ENCODE data around the gene MRC2.
A peak's percentile ranks its signal among the peaks of the same experiment; 100 is the strongest.

MRC2 gene

DNA sequence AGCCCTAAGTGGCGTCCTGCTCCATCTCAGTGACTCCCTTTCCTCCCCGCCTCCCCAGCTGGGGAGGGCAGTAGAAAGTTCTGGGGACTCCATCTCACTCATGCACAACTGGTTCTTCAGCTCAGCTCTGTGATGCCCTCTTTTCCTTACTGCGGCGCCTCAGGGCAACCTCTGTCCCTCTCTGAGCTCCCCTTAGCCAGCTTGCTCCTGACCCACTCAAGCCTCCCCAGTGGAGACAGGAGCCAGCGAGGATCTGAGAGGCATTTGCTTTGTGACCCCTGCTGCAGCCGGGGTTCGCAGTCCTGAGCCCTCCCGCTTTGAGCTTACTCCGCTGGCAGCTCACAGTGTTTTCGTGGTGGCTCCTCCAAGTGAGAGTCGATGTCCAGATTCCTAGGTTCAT, 6.2 kb upstream of the MRC2 start:
- in situ Hi-C loops (cut with MboI; ENCODE audit: low sequenced_read_pairs, unreplicated experiment), result no loop called here
- DNase-seq (ENCODE audit: low spot score), result no peak

DNA sequence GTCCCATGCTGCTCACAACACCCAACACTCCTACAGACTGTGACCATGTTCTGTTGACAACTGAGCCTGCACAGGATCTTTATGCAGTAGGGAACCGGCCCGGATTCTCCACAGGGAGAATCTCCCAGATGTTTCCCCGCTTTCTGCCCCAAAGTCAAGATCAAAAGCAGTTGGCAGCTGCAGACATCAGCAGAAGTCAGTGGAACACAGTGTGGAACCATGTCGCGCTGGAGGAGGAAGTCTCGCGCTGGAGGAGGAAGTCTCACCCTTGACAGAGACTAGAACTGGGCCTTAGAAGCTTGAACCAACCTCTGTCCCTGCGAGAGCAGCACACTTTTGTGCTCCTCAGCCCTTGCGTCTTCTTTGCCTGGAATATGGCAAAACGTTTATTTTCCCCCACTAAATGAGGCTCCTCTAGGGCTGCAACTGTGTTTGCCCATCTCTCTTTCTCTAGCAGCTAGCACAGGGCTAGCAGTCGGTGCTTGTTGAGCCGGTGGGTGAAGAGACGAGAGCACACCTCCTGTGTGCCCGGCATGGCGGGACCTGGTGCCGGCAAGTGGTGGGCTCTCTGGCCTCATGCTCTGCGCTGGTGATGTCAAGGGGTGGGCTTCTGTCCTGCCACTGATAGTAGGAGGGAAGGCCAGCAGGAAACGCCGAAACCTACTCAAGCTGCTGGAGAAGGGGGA, 2.1 kb upstream of the MRC2 start:
- TF ChIP-seq, protein P1, sequence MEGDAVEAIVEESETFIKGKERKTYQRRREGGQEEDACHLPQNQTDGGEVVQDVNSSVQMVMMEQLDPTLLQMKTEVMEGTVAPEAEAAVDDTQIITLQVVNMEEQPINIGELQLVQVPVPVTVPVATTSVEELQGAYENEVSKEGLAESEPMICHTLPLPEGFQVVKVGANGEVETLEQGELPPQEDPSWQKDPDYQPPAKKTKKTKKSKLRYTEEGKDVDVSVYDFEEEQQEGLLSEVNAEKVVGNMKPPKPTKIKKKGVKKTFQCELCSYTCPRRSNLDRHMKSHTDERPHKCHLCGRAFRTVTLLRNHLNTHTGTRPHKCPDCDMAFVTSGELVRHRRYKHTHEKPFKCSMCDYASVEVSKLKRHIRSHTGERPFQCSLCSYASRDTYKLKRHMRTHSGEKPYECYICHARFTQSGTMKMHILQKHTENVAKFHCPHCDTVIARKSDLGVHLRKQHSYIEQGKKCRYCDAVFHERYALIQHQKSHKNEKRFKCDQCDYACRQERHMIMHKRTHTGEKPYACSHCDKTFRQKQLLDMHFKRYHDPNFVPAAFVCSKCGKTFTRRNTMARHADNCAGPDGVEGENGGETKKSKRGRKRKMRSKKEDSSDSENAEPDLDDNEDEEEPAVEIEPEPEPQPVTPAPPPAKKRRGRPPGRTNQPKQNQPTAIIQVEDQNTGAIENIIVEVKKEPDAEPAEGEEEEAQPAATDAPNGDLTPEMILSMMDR (IDR thresholded peaks at IDR 0.05; ENCODE audit: borderline replicate concordance, control extremely low read depth, extremely low read depth, insufficient read depth, missing control alignments), result no peak
- DNase-seq (ENCODE audit: low spot score), result peak; percentile 19

More for the DNA sequence above, 6.2 kb upstream of the MRC2 start:
- TF ChIP-seq, protein P1 (IDR thresholded peaks at IDR 0.05; ENCODE audit: borderline replicate concordance, control extremely low read depth, extremely low read depth, insufficient read depth, missing control alignments), result no peak

DNA sequence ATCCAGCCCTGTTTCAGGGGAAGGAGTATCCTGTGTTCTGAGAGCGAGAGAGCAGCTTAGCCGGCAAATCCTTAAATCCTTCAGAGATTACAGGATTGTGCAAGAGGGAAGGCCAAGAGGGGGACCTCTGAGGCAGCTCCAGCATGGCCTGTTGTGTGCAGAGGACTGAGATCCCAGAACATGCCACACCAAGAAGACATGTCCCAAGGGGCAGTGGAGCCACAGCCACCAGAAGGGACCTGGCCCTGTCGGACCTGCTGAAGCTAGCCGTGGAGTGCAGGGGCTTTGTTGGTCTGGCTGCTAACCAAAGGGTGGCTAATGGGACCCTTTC, 1.6 kb upstream of the MRC2 start:
- peak; percentile 24 for DNase-seq (ENCODE audit: low spot score)
- in situ Hi-C loops (cut with MboI; ENCODE audit: low sequenced_read_pairs, unreplicated experiment), result no loop called here

More for the DNA sequence above, 2.1 kb upstream of the MRC2 start:
- in situ Hi-C loops (cut with MboI; ENCODE audit: low sequenced_read_pairs, unreplicated experiment), result no loop called here

DNA sequence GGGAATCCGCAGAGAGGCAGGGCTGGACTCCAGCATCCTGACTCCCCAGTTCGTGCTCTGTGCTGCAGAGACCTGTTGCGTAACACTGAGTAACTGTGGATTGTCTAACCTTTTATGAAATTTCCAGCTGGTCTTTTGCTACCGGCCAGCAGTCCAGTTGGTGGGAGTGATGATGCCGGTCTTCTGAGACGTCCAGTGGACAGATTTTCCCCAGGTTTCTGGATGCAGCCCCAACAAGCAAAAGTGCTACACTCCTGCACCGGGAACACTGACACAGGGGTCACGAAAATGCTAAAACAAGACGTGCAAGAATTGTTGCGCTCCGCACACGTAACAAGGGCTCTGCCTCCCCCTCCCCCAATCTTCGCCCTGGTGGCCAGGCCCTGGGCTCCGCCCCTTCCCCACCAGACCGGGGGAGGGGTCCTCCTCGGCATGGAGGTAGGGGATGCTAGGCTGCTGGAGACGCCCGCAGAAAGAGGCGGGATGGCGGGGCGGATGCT, 701 bp upstream of the MRC2 start:
- in situ Hi-C loops (cut with MboI; ENCODE audit: low sequenced_read_pairs, unreplicated experiment), result no loop called here
- TF ChIP-seq, protein P1 (IDR thresholded peaks at IDR 0.05; ENCODE audit: borderline replicate concordance, control extremely low read depth, extremely low read depth, insufficient read depth, missing control alignments), result no peak
- DNase-seq (ENCODE audit: low spot score), result no peak

More for the DNA sequence above, 1.6 kb upstream of the MRC2 start:
- TF ChIP-seq, protein P1 (IDR thresholded peaks at IDR 0.05; ENCODE audit: borderline replicate concordance, control extremely low read depth, extremely low read depth, insufficient read depth, missing control alignments), result no peak

DNA sequence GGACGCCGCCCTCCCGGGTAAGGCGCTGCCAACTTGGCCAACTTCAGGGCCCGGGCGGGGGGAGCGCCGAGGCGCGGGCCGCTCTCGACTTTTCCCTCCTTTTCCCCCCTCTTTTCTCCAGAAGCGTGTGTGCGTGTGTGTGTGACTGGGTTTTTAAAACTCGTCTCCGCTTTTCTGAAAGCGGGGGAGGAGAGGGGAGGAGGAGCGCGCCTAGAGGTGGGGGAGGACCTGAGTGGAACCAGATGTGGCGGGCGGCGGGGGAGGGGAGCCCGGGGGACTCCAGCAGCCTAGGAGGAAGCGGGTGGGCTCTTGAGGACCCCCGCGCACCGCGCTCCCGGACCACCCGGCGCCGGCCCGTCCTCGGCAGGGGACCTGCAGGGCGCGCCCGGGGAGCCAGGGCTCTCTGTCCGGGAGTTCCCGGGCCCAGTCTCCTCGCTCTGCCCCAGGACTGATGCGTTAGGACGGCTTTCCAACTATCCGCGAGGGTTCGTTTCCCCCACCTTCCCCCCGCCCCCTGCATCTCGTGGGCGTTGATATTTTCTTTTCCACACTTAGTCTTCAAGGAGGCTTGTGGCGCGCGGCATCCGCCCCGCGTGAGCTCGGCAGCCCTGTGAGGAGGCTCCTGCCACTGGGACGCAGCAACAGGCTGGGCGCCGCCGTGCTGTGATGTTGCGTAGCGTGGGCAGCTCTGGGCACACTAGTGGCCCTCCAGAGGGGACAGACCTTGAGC, 599 bp downstream of the MRC2 start:
- TF ChIP-seq, protein P1 (IDR thresholded peaks at IDR 0.05; ENCODE audit: borderline replicate concordance, control extremely low read depth, extremely low read depth, insufficient read depth, missing control alignments), result no peak
- peak; percentile 55 for DNase-seq (ENCODE audit: low spot score)
- in situ Hi-C loops (cut with MboI; ENCODE audit: low sequenced_read_pairs, unreplicated experiment), result no loop called here

DNA sequence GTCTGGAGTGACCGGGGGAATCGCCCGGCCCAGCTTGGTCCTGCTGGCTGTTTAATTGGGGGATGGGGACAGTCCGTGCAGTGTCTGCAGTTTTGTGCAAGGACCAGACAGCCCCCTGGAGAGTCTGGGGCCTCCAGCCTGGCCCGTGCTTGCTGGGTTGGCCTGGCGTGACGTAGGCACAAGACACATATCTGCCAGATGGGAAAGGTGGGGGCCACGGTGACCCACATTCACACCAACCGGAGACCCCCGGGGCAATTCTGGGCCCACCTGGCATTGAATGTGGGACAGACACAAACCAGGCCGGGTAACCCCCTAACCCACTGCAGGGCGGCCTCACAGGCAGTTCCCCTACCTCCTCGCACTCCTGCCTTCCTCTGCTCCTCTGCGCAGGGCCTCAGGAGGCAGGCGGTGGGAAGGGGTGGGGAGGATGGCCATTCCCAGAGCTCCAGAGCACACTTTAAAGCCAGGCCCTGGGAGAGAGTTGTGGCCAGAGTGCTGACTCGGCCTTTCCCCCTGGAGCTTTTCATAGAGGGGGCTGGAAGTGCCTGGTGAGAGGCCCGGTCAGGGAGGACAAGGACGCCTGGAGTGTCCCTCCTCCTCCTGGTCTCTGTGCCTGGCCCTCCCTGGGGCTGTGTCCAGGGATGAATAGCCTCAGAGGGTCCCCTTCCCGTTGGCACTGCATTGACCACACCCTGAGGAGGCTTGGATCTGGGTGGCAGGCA, 1.5 kb downstream of the MRC2 start:
- TF ChIP-seq, protein P1 (IDR thresholded peaks at IDR 0.05; ENCODE audit: borderline replicate concordance, control extremely low read depth, extremely low read depth, insufficient read depth, missing control alignments), result no peak
- in situ Hi-C loops (cut with MboI; ENCODE audit: low sequenced_read_pairs, unreplicated experiment), result no loop called here
- DNase-seq (ENCODE audit: low spot score), result peak; percentile 34

Data from GM13976 (cell line).